MV-4-11 (cell line): ENCODE data around the gene RNF26.

ENCODE experiments used
- DNase-seq: peaks from one replicate; lab custom pipeline; 2025; lab: John Stamatoyannopoulos, UW

The RNF26 gene

GRCh38 chr11:119334174-119334930 is at the start of gene RNF26:
Gene RNF26 (plus strand): TSS chr11:119334527. CDS start chr11:119335123, 596 bp downstream.
- peak; percentile 98 for DNase-seq

- DNase-seq, result no peak
Observed at GRCh38 chr11:119285431-119285830, 48.9 kb upstream of the RNF26 start.

GRCh38 chr11:119288219-119288618 is 46.1 kb upstream of the RNF26 start:
- DNase-seq, result no peak

- DNase-seq, result no peak
Observed at GRCh38 chr11:119290894-119291497, 43.3 kb upstream of the RNF26 start.

GRCh38 chr11:119293461-119293860 is 40.9 kb upstream of the RNF26 start:
- no peak for DNase-seq

GRCh38 chr11:119295178-119295577 is 39.1 kb upstream of the RNF26 start:
- peak; percentile 27 for DNase-seq

GRCh38 chr11:119297938-119298337 is 36.4 kb upstream of the RNF26 start:
- no peak for DNase-seq

GRCh38 chr11:119298726-119299125 is 35.6 kb upstream of the RNF26 start:
- DNase-seq, result no peak

- DNase-seq, result no peak
Observed at GRCh38 chr11:119299416-119299815, 34.9 kb upstream of the RNF26 start.

- no peak for DNase-seq
Observed at GRCh38 chr11:119300198-119300964, 33.9 kb upstream of the RNF26 start.

- DNase-seq, result no peak
Observed at GRCh38 chr11:119303227-119303718, 31.1 kb upstream of the RNF26 start.

- no peak for DNase-seq
Observed at GRCh38 chr11:119305556-119306372, 28.6 kb upstream of the RNF26 start.

GRCh38 chr11:119306373-119306890 is 27.9 kb upstream of the RNF26 start:
- peak; percentile 61 for DNase-seq

GRCh38 chr11:119307219-119307618 is 27.1 kb upstream of the RNF26 start:
- DNase-seq, result no peak

- no peak for DNase-seq
Observed at GRCh38 chr11:119307974-119308373, 26.4 kb upstream of the RNF26 start.

GRCh38 chr11:119309411-119309810 is 24.9 kb upstream of the RNF26 start:
- DNase-seq, result no peak

GRCh38 chr11:119309953-119310681 is 24.2 kb upstream of the RNF26 start:
- DNase-seq, result no peak

- DNase-seq, result no peak
Observed at GRCh38 chr11:119310682-119311052, 23.7 kb upstream of the RNF26 start.

GRCh38 chr11:119314726-119315125 is 19.6 kb upstream of the RNF26 start:
- DNase-seq, result no peak

- DNase-seq, result no peak
Observed at GRCh38 chr11:119315131-119316015, 19.0 kb upstream of the RNF26 start.
